ENCODE measurements around the gene ARID3C.

GRCh38 chr9:34651321-34651720 lies 22.5 kb upstream of the ARID3C start:
- TF ChIP-seq CTCF (IDR thresholded peaks at IDR 0.05), result no peak
- TF ChIP-seq POLR2A (IDR thresholded peaks at IDR 0.05), result no peak
